HuH-7 (cell line): ENCODE measurements around the gene PRDM16.

Experiments
- DNase-seq: peaks from one replicate; pipeline ENCODE4 v3.0.0; 2011; ENCODE audit warnings: low spot score

The PRDM16 gene

GRCh38 chr1:3125546-3126368 is 56.8 kb downstream of the PRDM16 start:
- DNase-seq = no peak

- no peak for DNase-seq
These were observed 58.0 kb downstream of the PRDM16 start for GRCh38 chr1:3126756-3127678.

- DNase-seq = no peak
These were observed 58.7 kb downstream of the PRDM16 start for GRCh38 chr1:3127738-3128137.

GRCh38 chr1:3128431-3129132 is 59.6 kb downstream of the PRDM16 start:
- no peak for DNase-seq

- DNase-seq = no peak
These were observed 60.1 kb downstream of the PRDM16 start for GRCh38 chr1:3129133-3129490.

GRCh38 chr1:3130268-3130667 is 61.3 kb downstream of the PRDM16 start:
- DNase-seq = no peak

- no peak for DNase-seq
These were observed 63.7 kb downstream of the PRDM16 start for GRCh38 chr1:3132660-3133059.

GRCh38 chr1:3133686-3134085 is 64.7 kb downstream of the PRDM16 start:
- peak; percentile 61 for DNase-seq

GRCh38 chr1:3134381-3135072 is 65.5 kb downstream of the PRDM16 start:
- no peak for DNase-seq

- no peak for DNase-seq
These were observed 66.2 kb downstream of the PRDM16 start for GRCh38 chr1:3135073-3135702.

- no peak for DNase-seq
These were observed 66.9 kb downstream of the PRDM16 start for GRCh38 chr1:3135744-3136455.

GRCh38 chr1:3136532-3136931 is 67.5 kb downstream of the PRDM16 start:
- no peak for DNase-seq

- no peak for DNase-seq
These were observed 68.4 kb downstream of the PRDM16 start for GRCh38 chr1:3137111-3138100.

- DNase-seq = no peak
These were observed 69.7 kb downstream of the PRDM16 start for GRCh38 chr1:3138623-3139151.

GRCh38 chr1:3139451-3139852 is 70.4 kb downstream of the PRDM16 start:
- DNase-seq = no peak

- no peak for DNase-seq
These were observed 70.9 kb downstream of the PRDM16 start for GRCh38 chr1:3139871-3140361.

GRCh38 chr1:3140437-3140836 is 71.4 kb downstream of the PRDM16 start:
- no peak for DNase-seq

GRCh38 chr1:3141129-3141528 is 72.1 kb downstream of the PRDM16 start:
- DNase-seq = no peak

- DNase-seq = no peak
These were observed 72.8 kb downstream of the PRDM16 start for GRCh38 chr1:3141836-3142235.
